GM21528 (cell line): Measurements from ENCODE around the gene EML4.
A peak's percentile ranks its signal among the peaks of the same experiment; 100 is the strongest.
"Not testable (repeated sequence)": the region's sequence is repeated elsewhere in the genome, so short reads cannot be mapped to it uniquely, and the experiment has no call there.

Experiments used
- ATAC-seq: cut with Tn5 transposase; IDR thresholded peaks from one replicate; pipeline ENCODE4 v1.9.1; 2021; ENCODE audit warnings: mild to moderate bottlenecking, moderate library complexity; ENCODE audit not compliant: unreplicated experiment, low FRiP score

Gene EML4

DNA sequence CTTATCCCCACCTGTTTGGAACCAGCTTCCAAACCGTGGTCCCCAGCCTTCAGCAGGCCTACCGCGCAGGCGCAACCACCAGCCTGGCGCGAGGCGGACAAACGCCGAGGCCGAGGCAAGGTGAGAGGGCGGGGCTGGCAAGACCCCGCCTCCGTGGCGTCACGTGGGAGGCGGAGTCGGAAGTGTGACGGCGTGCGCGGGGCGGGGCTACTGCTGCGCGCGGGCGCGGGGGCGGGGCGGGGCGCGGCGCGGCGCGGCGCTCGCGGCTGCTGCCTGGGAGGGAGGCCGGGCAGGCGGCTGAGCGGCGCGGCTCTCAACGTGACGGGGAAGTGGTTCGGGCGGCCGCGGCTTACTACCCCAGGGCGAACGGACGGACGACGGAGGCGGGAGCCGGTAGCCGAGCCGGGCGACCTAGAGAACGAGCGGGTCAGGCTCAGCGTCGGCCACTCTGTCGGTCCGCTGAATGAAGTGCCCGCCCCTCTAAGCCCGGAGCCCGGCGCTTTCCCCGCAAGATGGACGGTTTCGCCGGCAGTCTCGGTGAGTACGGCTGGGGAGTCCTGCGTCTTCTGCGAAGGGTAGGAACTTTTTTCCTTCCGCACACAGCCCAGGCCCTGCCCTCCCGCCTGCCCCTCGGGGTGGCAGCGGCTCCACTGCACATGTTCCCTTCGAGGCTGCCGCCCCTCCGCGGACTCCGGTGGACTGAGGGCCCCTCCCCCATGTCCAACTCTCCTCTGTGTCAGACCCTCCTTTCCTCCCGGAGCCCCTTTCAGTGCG lies at the start of gene EML4:
TSS of gene EML4 (plus strand) at position 254 of the 774 bp plus-strand sequence. CDS start at position 513, 259 bp downstream.
- ATAC-seq, result peak; percentile 82

- no peak for ATAC-seq
Measured at GRCh38 chr2:42123426-42123825, 45.7 kb upstream of the EML4 start.

DNA sequence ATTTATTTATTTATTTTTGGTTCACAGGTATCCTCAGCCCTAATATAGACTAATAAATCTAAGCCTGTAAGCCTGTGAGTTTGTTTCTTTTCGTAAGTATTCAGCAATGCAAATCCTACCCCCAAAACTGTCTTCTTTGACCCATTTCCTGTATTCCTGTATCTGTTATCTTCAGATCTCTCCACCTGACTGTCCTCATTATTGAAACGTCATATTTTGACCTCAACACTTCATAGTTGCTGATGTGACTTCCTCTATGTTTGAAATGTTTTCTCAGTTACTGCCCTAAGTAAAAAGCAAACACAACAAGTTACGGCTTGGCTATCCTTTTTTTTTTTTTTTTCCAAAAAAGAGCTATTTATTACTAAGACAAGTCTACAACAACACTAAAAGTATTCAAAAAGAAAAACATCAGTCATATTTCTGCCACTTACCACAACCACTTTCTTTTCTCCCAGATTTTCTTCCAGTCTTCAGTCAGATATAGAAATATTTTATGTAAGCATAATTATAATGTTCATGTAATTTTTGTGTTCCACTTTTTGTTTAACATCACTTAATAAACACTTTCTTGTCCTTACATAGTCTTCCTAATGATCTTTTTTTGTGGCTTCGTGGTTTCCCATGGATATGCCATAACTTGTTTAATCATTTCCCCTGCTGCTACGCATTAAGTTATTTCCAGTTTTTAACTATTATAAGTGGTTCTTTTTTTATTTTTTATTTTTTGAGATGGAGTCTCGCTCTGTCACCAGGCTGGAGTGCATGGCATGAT lies 45.0 kb upstream of the EML4 start:
- ATAC-seq, result no peak

DNA sequence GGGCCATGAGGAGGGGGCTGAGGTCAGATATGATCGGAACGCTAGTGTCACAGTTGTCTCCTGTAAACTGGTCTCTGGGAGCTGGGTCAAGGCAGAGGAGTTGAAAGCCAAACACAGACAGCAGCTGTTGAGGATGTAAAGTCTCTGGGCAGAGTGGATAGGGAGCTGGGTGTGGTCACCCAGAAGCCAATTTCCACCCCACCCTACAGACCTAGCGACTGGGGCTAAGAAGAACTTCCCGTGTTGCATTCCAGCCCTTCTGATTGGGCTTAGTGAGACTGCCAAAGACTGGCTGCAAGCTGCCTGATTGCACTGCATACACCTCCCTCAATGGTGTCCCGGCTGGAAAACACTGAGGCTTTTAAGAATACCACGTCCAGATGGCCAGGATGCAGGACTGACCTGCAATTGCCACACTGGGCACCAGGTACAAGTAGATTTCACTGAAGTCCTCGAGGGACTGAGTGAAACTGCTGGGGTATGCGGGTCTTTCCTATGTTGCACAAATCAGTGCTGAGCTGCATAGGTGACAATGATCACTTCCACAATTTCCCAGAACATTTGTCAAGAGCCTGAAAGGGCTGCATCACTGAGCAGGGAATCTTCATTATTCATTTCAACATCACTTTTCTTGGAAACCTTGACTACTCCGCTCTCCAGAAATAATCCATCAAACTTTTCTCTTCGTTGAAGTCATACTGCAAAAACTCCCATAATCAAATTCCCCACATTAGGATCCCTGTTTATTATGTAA lies 43.1 kb upstream of the EML4 start:
- ATAC-seq, result no peak

DNA sequence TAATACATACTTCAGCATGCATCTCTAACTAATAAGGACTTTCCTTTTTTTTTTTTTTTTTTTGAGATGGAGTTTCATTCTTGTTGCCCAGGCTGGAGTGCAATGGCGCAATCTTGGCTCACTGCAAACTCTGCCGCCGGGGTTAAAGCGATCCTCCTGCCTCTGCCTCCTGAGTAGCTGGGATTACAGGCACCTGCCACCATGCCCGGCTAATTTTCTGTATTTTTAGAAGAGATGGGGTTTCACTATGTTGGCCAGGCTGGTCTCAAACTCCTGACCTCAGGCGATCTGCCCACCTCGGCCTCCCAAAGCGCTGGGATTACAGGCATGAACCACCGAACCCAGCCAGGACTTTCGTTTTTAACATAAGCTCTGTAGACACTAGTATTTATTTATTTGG lies 42.3 kb upstream of the EML4 start:
- ATAC-seq, result peak; percentile 2

- ATAC-seq, result peak; percentile 66
Measured at GRCh38 chr2:42127425-42128424, 41.4 kb upstream of the EML4 start.

GRCh38 chr2:42128721-42129486 lies 40.2 kb upstream of the EML4 start:
- peak; percentile 27 for ATAC-seq

GRCh38 chr2:42129487-42129852 lies 39.7 kb upstream of the EML4 start:
- no peak for ATAC-seq

DNA sequence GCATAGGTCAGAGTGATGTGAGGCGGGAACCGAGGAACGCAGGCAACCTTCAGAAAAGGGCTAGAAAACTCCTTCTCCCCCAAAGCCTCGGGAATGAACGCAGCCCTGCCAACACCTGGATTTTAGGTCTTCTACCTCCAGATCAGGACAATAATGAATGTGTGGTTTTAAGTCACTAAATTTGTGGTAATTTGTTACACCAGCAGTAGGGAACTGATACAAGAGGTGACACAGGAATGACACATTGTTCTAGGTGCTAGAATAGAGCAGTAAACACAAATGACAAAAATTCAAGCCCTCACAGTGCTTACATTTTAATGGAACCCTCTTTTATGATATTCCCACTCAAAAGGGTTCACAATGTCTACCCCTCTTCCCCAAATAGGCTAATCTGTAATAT lies 39.2 kb upstream of the EML4 start:
- ATAC-seq, result no peak

GRCh38 chr2:42130858-42131257 lies 38.3 kb upstream of the EML4 start:
- ATAC-seq, result not testable (repeated sequence)

DNA sequence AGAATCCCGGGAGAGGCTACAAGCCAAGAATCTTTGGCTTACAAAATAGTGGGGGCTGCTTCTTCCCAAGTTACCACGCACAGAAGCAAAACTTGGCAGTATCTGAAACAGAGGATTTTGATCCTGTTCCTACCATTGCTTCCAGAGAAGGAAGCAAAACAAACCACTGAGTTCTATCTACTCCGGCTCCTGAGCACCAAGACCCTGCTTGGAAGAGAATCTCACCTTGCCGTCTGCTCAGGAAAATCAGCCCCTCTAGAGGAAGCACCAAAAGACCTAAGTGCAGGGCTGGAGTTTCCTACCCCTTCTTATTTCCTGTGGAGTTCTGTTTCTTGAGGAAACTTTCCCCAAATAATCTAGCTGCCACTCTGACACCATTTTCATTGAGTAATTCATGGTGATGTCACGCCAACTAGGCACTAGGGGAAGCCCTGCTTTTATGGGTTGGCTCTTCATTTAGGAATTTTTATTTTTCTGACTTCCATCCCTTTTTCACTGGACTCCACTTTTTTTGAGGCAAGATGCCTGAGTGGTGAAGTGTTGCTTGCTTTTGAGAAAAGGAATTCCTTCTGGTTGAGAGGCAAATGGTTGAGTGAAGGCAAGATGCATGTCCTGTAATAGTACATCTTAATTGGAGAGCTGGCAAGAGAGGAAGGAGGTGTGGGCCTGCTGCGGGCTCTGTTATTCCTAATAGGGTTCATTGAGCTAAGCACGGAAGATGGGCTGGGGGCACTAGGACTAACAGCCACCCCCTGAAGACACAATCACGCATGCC lies 36.8 kb upstream of the EML4 start:
- no peak for ATAC-seq

DNA sequence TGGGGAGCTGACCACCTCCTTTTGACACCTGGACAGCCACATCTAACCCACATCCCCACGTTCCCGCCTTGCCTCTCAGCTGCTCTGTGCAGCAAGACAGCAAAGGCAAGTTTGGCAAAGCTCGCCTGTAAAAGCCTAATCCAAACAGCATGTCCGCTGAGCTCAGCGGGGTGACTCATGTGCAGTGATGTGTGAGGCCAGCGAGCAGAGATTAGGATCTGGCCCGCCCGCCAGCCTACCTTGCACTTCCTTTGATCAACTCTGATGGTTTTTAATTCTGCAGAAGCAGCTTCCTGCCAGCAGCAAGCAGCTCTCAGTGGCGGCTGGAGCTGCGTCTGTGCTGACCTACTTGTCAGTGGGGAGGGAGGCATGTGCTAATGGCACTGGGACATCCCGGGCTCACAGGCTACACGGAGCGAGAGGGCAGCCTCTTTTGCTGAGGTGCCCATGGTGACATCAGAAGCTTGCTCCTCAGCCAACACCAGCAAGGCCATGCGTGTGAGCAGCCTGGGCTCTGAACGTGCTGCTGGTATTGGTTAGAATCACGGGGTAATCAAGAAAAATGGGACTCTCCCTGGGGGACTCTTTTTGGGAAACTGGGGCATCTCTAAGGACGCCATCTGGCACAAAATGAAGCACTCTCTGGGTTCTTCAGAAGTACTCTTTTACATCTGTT lies 36.0 kb upstream of the EML4 start:
- peak; percentile 78 for ATAC-seq

DNA sequence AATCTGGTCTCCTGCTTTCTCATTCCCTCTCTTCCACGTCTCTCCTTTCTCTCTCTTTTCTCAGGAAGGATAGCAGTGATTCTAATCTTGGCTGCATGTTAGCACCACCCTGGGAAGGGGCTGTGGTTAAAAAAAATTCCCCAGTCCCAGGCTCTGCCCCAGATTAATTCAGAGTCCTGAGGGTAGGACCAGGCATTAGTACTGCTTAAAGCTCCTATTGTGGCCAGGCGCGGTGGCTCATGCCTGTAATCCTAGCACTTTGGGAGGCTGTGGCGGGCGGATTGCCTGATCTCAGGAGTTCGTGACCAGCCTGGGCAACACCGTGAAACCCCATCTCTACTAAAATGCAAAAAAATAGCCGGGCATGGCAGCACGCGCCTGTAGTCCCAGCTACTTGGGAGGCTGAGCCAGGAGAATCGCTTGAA lies 35.4 kb upstream of the EML4 start:
- ATAC-seq, result no peak

DNA sequence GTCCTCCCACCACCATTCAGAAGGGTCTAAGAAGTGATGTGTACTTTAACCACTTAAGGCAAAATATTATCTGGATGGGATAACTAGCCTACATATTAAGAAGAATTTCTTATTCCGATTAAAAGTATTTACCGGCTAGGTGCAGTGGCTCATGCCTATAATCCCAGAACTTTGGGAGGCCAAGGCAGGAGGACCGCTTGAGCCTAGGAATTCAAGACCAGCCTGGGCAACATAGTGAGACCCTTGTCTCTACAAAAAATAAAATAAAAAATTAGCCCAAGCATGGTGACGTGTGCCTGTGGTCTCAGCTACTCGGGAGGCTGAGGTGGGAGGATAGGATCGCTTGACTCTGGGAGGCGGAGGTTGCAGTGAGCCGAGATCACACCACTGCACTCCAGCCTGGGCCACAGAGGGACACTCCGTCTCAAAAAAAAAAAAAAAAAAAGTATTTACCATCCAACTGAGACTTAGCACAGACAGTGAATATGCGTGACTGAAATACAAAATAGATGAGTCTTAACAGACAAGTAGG lies 34.7 kb upstream of the EML4 start:
- ATAC-seq, result not testable (repeated sequence)

DNA sequence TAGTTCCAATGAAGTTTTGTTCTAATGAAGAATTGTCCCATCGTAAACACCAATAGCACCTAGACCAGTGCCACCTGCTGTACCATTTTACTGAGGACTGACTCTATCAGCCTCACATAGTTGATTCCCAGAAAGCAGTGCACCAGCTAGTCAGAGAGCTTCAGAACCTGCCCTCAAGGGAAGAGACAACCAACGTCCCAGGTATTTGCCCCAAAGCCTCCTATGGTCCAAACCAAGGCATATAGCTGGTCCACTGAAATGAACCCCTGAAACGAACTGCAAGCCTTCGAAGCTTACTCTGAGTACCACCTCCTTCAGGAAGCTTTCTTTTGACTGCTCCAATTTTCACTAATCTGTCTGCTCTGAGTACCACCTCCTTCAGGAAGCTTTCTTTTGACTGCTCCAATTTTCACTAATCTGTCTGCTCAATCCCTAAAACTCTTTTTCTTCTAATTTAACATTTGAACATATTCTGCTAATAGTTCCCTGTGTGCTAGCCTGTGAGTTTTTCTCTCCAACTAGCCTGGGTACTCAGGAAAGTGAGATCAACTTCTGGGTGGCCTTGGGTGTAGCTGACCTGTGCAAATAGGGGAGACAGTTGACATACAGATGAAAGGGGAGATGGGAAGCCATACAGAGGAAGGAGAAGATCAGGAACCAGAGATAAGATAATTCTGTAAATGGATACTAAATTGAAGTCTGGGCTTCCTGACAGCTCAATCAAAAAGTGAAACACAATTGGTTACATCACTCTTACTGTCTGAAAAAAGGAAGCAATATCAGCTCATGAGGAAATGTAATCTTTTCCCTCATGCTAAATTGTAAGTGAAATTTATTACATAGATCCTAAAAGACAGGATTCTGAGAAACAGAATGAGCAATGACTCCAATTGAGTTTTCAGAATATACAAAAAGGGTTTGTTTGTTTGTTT lies 33.5 kb upstream of the EML4 start:
- no peak for ATAC-seq

GRCh38 chr2:42136782-42137124 lies 32.4 kb upstream of the EML4 start:
- ATAC-seq, result no peak
